AG10803 (cell line): Measurements from ENCODE around the gene SAPCD2.
A peak's percentile ranks its signal among the peaks of the same experiment; 100 is the strongest.

Experiments used
- DNase-seq: peaks from one replicate; pipeline ENCODE4 v3.0.0; 2010; ENCODE audit warnings: low read depth
- H3K4me3 ChIP-seq: 2 replicates; pipeline ENCODE4 v1.5.1; 2011; ENCODE audit warnings: mild to moderate bottlenecking, low read length, control low read depth
- CTCF ChIP-seq: conservative IDR thresholded peaks from 2 replicates; pipeline ENCODE4 v1.5.1; 2011; ENCODE audit warnings: mild to moderate bottlenecking, low read length, control low read depth, inconsistent platforms

SAPCD2 gene

GRCh38 chr9:137069508-137070091 is 757 bp downstream of the SAPCD2 start:
- no peak for TF ChIP-seq CTCF
- DNase-seq = no peak
- H3K4me3 ChIP-seq = 0 out of 2 replicates have a peak overlapping the region, but pooled peaks have one; percentile 3

GRCh38 chr9:137068539-137069507 is 1.5 kb downstream of the SAPCD2 start:
- H3K4me3 ChIP-seq = no peak overlapping the region
- DNase-seq = no peak
- no peak for TF ChIP-seq CTCF

DNA sequence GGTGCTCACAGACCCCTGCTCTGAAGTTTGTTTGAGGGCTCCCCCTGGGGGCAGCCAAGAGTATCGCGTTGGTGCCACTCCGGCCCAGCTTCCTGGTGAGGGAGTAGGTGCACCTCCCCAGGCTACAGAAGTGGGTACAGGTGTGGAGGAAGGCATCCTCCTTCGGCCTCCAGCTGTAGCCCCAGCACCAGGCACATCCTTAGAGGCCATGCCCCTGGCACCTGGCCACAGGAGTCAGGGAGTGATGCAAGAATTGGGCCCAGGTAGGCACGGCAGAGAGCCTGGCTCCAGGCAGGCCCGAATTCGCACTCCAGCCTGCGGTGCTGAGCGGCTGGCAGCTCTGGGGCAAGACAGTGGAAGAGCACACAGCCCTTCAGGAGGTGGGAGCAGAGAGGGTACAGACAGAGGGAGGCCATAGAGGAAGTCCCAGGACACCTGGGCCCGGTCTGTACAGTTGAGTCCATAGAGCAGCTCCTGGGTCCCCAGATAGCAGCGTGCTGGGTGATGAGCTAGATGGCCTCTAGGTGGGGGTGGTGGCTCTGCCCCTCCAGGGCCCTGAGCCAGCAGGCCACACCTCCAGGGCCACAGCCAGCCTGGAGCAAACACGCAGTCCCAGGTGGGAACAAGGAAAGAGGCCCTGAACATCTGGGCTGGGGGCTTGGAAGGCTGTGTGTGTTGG is 2.4 kb downstream of the SAPCD2 start:
- TF ChIP-seq CTCF = peak; percentile 84
- H3K4me3 ChIP-seq = no peak overlapping the region
- DNase-seq = peak; percentile 66

GRCh38 chr9:137066096-137066861 is 4.1 kb downstream of the SAPCD2 start:
- TF ChIP-seq CTCF = no peak
- DNase-seq = no peak
- no peak overlapping the region for H3K4me3 ChIP-seq

GRCh38 chr9:137065336-137065967 is 4.9 kb downstream of the SAPCD2 start:
- H3K4me3 ChIP-seq = no peak overlapping the region
- no peak for DNase-seq
- TF ChIP-seq CTCF = no peak

DNA sequence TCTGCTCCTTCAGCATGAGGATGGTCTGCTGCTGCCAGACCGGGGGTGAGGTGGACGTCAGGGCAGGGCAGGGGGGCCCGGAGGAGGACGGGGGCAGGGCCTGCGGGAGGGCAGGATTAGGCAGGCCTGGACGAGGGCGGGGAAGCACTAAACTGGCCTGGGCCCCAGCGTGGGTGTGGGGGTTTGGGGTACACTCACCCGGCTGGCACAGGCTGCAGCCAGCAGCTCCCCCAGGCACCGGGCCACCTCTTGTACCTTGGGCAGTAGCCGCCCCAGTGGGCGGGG is 5.5 kb downstream of the SAPCD2 start:
- no peak overlapping the region for H3K4me3 ChIP-seq
- TF ChIP-seq CTCF = no peak
- no peak for DNase-seq
